NCI-H2196 treated with DMSO at 0.1 percent for 48 hours (cell line): ENCODE results near the gene KLHDC8A.
"Not testable (repeated sequence)": the region's sequence is repeated elsewhere in the genome, so short reads cannot be mapped to it uniquely, and the experiment has no call there.

Experiments
- DNase-seq: peaks from one replicate; lab custom pipeline; 2025; ENCODE audit not compliant: unreplicated experiment; lab: John Stamatoyannopoulos, UW

The KLHDC8A gene

DNA sequence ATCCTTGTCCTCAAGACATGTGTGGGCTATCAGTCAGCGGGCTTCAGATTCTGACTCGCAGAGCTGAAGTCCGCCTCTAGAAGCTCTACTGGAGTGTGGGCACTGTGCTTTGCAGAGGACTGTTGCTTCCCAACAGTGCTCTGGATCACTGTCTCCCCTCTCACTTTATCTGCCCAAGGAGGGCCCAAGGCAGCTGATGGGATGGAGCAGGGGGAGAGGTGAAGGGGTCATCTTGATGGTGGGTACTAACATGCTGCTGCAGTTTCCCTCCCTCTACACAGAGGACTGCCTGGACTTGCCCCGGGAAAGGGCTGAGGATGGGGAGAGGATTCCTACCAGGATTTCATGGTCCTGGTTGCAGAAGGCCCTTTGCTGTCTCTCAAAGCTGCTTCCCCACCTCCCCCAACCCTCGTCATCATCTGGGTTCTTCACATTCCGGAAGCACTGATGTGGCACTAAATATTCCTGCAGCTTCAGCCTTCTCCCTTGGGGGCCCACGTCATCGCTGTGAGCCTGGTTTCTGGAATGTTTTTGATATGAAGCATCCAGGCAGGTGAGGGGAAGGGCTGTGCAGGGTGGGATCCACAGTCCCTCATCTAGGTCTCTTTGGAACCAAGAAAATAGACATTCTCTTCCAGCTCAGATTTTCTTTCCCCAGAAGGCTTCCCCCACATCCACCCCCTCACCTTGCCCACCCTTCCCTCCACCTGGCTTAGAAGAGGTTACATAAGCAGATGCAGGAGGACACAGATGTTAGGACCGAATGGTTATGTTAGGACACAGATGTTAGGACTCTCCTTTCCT lies 58.3 kb downstream of the KLHDC8A start:
- DNase-seq: no peak

DNA sequence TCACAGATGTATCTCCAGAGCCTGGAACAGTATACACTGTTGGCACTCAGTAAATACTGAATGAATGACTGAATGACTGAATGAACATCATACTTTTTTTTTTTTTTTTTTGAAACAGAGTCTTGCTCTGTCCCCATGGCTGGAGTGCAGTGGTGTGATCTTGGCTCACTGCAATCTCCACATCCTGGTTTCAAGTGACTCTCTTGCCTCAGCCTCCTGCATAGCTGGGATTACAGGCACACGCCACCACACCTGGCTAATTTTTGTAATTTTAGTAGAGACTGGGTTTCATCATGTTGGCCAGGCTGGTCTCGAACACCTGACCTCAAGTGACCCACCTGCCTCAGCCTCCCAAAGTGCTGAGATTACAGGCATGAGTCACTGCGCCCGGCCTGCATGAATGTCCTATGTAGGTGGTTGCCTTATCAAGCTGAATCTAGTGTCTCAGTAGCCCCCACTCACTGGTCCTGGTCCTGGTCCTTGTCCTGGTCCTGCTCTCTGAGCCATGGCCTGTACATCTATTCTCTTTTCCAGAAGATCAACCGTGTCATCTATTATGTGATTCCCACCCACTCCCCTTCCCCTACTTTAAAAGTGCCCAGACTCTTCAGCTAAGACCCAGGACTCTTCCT lies 59.1 kb downstream of the KLHDC8A start:
- not testable (repeated sequence) for DNase-seq

DNA sequence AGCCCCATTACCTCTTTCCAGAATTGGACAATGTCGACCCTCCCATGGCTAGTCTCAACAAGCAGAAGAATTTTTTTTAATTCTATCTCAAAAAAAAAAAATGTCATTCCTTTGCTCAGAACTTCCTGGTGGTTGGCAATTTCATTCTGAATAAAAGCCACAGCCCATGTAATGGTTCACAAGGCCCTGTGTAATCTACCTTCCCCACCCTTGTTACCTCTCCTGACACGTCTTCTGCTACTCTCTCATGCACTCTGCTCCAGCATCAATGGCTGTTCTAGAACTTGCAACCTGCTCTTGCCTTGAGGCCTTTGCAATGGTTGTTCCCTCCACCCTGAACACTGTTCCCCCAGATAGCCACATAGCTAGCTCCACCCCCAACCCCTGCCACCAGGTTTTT lies 60.6 kb downstream of the KLHDC8A start:
- no peak for DNase-seq

DNA sequence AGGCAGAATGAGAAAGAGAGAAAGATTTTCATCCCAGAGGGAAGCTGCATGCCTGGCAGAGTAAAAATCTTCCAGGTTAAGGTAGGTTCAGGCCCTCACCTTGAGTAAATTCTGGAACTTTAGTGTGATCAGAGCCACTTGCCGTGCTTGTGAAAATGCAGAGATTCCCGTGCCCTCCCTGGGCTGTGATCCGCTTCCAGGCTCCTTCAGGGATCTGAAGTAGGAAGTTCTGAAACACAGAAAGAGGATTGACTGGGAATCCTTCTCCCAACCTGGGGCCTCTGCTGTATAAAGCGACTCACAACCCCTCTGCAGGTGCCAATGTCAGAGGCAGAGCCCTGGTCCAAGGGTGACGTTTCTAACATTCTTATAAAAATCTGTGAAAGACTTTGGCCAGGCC lies 61.8 kb downstream of the KLHDC8A start:
- DNase-seq: no peak

DNA sequence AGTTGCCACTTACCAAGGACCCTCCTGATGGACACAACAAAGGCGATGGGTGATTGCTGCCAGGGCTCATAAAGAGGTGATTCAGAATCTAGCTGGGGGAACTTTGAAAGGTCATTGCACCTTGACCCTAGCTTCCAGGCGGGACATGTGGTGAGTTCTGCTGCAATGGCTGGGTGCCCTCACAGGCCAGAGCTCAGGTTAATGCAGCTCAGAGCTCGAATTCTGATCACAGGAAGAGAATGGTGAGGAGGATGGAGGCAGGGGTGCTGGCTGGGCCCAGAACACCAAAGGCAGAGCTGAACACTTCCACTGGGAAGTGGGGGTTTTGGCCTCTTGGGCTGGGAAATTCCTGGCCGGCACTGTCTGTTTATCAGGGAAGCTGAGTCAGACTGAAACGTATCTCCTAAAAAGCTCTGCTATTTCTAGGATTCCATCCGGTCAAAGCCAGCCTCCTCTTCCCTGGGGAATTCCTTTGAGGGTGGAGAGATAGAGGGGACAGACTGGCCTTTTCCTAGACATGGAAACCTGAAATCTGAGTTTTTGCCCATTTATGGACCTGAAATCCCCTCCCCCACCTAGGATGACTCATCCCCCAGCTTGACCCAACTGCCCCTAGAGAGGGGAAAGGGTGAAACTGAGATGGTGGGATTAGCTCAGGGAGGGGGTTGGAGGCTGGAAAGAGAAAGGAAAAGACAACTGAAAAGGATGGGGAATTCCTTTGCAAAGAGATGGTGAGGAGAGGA lies 62.4 kb downstream of the KLHDC8A start:
- DNase-seq: no peak

DNA sequence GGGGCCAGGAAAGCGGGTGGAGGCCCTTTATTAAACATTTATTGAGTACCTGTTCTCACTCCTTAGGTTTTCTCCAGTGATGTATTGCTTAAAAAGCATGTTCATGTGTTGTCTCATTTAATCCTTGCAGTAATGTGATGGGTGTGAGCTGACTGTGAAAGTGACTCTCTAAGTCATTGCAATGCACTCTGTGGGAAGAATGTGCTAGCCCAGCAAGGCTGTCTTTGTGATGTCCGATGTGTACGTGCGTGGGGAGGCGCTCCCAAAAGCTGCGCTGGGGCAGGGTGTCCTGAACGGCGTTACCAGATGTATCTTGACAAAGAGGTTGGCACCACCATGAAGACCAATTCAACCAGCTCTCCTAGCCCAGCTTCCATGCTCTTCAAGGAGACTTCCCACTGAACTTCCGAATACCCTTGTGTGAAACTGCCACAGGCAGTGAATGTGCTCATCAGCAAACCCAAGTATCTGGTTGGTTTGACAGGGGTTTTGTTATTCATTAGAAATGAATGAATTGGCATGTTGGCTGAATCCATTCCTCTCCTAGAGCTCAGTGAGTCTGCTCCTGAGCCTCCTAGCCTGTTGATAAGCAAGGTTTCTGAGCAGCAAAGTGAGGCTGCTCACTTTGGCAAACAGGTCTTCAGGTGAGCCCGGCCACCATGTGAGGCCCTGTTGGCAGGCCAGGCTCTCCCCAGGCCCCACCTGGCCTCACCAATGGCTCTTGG lies 63.2 kb downstream of the KLHDC8A start:
- DNase-seq: no peak

DNA sequence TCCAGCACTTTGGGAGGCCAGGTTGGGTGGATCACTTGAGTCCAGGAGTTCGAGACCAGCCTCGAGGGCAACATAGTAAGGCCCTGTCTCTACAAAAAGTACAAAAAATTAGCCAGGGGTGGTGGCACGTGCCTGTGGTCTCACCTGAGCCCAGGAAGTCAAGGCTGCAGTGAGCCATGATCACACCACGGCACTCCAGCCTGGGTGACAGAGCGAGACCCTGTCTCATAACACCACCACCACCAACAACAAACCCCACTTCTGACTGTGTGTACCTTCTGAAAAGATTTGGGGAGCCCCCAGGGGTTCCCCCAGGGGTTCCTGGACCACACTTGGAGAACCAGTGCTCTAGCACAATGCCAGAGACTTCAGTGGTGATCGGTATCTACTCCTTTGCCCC lies 65.1 kb downstream of the KLHDC8A start:
- no peak for DNase-seq

DNA sequence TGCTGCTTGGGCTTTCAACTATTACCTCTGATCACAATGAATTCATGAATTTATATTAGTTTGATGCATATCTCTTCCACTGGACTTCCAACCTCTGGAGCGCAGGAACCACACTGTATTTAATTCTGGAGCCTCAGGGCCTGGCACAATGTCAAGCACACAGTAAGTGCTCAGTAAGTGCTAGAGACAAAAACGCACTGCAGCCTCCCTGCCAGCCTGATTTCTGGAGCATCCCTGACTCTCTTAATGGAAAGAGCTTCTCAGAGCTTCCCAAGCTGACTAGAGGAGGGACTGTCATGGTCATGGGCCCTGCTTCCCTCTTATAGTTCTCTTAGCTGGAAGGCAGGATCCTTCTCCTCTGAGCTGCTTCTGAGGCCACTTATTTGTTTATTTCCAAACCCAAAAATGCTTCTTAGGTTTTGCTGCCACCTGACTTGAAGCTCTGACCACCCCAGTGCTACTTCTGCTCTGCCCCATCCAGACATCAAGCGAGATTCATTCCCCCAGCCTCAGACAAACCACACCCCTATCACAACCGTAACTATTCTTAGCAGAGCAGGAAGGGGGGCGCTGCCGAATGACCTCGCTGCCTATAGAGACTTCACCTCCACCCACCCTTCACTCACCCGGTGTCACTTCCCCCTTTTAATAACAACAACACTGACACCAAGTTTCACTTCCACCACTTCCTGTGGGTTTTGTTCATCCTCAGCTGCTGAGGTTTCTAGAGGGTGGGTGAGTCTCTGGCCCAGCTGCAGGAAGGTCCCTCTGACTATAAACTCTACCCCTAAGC lies 68.8 kb downstream of the KLHDC8A start:
- DNase-seq: no peak

DNA sequence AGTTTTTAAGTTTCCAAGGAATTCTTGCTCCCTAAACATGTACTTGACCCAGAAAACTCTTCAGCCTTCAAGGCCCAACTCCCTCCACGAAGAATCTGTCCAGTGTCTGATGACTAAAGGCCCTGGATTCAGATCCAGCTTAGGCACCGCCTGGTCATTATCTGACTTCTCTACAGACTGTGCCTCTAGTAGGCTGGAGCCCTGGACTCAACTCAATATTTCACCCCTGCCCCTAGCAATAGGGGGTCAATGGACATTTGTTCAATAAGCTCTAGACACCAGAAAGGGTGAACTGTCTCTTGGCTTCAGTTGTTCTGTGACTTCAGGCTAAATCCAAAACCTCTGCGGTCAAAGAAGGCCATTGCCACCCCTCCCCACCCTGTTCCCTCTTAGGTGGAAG lies 69.6 kb downstream of the KLHDC8A start:
- no peak for DNase-seq

DNA sequence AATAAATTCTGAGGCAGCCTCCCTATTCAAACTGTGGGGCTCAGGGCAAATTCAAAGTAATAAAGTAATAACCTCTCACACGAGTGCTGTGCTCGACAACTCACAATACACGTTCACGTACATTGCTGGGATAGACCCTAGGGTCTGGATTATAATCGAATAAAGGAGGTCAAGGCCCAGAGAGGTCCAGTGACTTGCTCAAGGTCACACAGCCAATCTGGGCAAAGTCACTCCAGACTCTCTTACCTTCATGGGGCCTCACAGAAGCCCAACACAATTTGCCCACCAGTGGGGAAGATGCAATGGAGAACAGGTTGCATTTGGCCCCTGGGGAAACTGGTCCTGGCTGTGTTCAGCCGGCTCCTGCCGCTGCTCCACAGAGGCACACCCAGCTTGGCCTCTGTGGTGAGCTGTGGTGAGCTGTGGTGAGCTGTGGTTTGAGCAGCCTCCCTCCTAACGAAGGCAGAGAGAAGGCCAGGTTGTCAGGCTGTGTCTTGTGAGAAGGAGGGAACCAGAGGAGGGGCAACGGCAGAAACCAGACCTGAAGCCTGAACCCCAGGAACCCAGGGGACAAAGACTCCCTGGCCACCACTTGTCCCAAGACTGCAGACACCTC lies 70.3 kb downstream of the KLHDC8A start:
- DNase-seq: no peak
